Measurements from ENCODE around the gene WDR81.

WDR81 gene

DNA sequence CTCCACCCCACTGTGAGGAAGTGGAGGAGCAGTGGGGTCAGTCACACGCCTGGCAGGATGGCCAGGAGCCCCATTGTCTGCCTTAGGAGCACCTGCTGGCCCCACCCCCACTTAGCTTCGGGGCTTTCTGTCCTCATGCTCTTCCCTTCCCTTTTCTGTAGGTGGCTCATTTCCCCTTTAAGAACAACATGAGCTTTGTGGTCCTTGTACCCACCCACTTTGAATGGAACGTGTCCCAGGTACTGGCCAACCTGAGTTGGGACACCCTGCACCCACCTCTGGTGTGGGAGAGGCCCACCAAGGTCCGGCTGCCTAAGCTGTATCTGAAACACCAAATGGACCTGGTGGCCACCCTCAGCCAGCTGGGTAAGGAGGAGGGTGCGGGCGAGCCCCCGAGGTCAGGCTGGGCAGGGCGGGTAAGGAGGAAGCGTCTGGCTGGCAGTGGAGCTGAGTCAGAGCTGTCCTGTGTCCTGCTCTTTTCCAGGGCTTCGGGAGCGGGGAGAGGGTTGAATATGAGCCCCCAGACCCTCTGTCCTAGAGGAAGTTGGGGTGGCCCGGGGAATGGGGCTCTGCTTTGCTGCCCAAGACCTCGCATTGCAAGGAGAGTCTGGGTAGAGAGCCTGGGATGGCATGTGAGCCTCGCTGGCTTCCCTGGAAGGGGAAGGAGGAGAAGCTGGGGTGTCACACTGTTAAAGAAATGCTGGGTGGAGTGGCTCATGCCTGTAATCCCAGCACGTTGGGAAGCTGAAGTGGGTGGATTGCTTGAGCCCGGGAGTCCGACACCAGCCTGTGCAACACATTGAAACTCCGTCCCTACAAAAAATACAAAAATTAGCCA, 28.1 kb downstream of the WDR81 start:
- H3K4me3 ChIP-seq (replicated peaks; ENCODE audit: insufficient read depth, low read length), result 0 out of 2 replicates have a peak overlapping the region, but pooled peaks have one; percentile 9
- TF ChIP-seq GABPA (IDR thresholded peaks at IDR 0.05; ENCODE audit: low read depth) (no peak), SPI1 (IDR thresholded peaks at IDR 0.05; ENCODE audit: borderline replicate concordance, low read depth) (peak; percentile 68; the same call in 1 of the 2 replicates), POLR2AphosphoS5 (IDR thresholded peaks at IDR 0.05; ENCODE audit: low read depth) (no peak)
- TF ChIP-seq, protein P1, sequence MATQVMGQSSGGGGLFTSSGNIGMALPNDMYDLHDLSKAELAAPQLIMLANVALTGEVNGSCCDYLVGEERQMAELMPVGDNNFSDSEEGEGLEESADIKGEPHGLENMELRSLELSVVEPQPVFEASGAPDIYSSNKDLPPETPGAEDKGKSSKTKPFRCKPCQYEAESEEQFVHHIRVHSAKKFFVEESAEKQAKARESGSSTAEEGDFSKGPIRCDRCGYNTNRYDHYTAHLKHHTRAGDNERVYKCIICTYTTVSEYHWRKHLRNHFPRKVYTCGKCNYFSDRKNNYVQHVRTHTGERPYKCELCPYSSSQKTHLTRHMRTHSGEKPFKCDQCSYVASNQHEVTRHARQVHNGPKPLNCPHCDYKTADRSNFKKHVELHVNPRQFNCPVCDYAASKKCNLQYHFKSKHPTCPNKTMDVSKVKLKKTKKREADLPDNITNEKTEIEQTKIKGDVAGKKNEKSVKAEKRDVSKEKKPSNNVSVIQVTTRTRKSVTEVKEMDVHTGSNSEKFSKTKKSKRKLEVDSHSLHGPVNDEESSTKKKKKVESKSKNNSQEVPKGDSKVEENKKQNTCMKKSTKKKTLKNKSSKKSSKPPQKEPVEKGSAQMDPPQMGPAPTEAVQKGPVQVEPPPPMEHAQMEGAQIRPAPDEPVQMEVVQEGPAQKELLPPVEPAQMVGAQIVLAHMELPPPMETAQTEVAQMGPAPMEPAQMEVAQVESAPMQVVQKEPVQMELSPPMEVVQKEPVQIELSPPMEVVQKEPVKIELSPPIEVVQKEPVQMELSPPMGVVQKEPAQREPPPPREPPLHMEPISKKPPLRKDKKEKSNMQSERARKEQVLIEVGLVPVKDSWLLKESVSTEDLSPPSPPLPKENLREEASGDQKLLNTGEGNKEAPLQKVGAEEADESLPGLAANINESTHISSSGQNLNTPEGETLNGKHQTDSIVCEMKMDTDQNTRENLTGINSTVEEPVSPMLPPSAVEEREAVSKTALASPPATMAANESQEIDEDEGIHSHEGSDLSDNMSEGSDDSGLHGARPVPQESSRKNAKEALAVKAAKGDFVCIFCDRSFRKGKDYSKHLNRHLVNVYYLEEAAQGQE (IDR thresholded peaks at IDR 0.05; ENCODE audit: insufficient replicate concordance, low read depth), result no peak
- peak overlapping the region; percentile 26 for H3K27ac ChIP-seq (replicated peaks)
- peak in 1 of 2 experiments; percentile 42 for DNase-seq (ENCODE audit: low read depth in 1 of 2, low spot score in 1 of 2)
- H3K27me3 ChIP-seq (ENCODE audit: insufficient read depth, poor library complexity, severe bottlenecking), result no peaks in the 10 kb centered on the region

GRCh38 chr17:1753767-1754429, 29.4 kb downstream of the WDR81 start:
- no peaks in the 10 kb centered on the region for H3K27me3 ChIP-seq (ENCODE audit: insufficient read depth, poor library complexity, severe bottlenecking)
- DNase-seq (ENCODE audit: low read depth in 1 of 2, low spot score in 1 of 2), result no peak
- no peak overlapping the region for H3K27ac ChIP-seq (replicated peaks)
- TF ChIP-seq SPI1 (IDR thresholded peaks at IDR 0.05; ENCODE audit: borderline replicate concordance, low read depth), result no peak
- no peak overlapping the region for H3K4me3 ChIP-seq (replicated peaks; ENCODE audit: insufficient read depth, low read length)

DNA sequence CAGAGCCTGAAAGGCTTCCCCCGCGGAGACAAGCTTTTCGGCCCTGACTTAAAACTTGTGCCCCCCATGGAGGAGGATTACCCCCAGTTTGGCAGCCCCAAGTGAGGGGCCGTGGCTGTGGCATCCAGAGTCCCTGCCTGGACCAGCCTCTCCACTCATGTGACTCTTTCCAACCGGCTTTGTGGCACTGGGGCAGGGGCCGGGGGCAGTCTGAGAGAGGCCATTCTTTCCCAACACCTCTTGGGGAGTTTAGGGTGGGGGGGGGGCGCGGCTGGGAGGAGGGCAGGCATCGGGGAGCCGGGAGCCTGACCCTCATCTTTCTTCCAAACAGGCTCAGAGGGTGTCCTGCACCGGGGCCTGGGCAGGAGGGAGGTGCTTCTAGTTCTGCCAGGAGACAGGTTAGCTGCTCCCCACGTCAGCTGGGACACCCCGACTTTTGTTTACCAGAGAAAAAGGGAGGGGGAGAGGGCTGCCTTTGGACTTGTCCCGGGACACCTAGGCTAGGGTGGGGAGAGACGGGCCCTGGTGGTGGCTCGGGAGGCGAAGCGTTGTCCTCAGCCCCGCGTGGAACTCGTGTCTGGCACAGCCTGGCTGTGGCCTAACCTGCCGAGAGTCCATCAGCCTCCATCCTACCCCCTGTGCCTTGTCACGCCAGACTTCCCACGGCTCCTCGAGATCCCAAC, 30.1 kb downstream of the WDR81 start:
- TF ChIP-seq SPI1 (IDR thresholded peaks at IDR 0.05; ENCODE audit: borderline replicate concordance, low read depth) (no peak), POLR2AphosphoS5 (IDR thresholded peaks at IDR 0.05; ENCODE audit: low read depth) (no peak), GABPA (IDR thresholded peaks at IDR 0.05; ENCODE audit: low read depth) (no peak)
- TF ChIP-seq, protein P2, sequence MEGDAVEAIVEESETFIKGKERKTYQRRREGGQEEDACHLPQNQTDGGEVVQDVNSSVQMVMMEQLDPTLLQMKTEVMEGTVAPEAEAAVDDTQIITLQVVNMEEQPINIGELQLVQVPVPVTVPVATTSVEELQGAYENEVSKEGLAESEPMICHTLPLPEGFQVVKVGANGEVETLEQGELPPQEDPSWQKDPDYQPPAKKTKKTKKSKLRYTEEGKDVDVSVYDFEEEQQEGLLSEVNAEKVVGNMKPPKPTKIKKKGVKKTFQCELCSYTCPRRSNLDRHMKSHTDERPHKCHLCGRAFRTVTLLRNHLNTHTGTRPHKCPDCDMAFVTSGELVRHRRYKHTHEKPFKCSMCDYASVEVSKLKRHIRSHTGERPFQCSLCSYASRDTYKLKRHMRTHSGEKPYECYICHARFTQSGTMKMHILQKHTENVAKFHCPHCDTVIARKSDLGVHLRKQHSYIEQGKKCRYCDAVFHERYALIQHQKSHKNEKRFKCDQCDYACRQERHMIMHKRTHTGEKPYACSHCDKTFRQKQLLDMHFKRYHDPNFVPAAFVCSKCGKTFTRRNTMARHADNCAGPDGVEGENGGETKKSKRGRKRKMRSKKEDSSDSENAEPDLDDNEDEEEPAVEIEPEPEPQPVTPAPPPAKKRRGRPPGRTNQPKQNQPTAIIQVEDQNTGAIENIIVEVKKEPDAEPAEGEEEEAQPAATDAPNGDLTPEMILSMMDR (IDR thresholded peaks at IDR 0.05; ENCODE audit: insufficient read depth, low read length), result no peak
- TF ChIP-seq, protein P1 (IDR thresholded peaks at IDR 0.05; ENCODE audit: insufficient replicate concordance, low read depth), result no peak
- H3K27ac ChIP-seq (replicated peaks), result no peak overlapping the region
- no peaks in the 10 kb centered on the region for H3K27me3 ChIP-seq (ENCODE audit: insufficient read depth, poor library complexity, severe bottlenecking)
- H3K4me3 ChIP-seq (replicated peaks; ENCODE audit: insufficient read depth, low read length), result no peak overlapping the region
- DNase-seq (ENCODE audit: low read depth in 1 of 2, low spot score in 1 of 2), result no peak

DNA sequence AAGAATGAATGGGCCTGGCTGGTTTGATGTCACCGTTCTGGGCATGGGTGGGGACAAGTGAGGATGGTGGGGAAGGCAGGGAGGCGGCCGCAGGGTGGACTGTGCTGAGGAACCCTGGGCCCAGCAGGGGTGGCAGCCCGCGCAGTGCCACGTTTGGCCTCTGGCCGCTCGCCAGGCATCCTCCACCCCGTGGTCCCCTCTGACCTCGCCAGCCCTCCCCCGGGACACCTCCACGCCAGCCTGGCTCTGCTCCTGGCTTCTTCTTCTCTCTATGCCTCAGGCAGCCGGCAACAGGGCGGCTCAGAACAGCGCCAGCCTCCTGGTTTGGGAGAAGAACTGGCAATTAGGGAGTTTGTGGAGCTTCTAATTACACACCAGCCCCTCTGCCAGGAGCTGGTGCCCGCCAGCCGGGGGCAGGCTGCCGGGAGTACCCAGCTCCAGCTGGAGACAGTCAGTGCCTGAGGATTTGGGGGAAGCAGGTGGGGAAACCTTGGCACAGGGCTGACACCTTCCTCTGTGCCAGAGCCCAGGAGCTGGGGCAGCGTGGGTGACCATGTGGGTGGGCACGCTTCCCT, 30.8 kb downstream of the WDR81 start:
- Histone ChIP-seq H3K4me3 (replicated peaks; ENCODE audit: insufficient read depth, low read length) (no peak overlapping the region), H3K27ac (replicated peaks) (no peak overlapping the region), H3K27me3 (ENCODE audit: insufficient read depth, poor library complexity, severe bottlenecking) (no peaks in the 10 kb centered on the region)
- no peak for DNase-seq (ENCODE audit: low read depth in 1 of 2, low spot score in 1 of 2)
- TF ChIP-seq, protein P2 (IDR thresholded peaks at IDR 0.05; ENCODE audit: insufficient read depth, low read length), result no peak
- TF ChIP-seq POLR2AphosphoS5 (IDR thresholded peaks at IDR 0.05; ENCODE audit: low read depth) (no peak), GABPA (IDR thresholded peaks at IDR 0.05; ENCODE audit: low read depth) (no peak), SPI1 (IDR thresholded peaks at IDR 0.05; ENCODE audit: borderline replicate concordance, low read depth) (no peak)
- TF ChIP-seq, protein P1 (IDR thresholded peaks at IDR 0.05; ENCODE audit: insufficient replicate concordance, low read depth), result no peak
